Thoracic aorta (tissue), 2 donors: ENCODE data around the gene CREB3L4. TPM values are rescaled to one million over a fixed set of nuclear protein-coding genes. Genes with fewer than 3 reads are reported as not detected.

Source experiments
- ATAC-seq: fragments of 150-250 bp; one replicate; pipeline ENCODE4 v1.8.0; 2017; ENCODE audit warnings: low read depth; ENCODE audit not compliant: insufficient number of reproducible peaks, low FRiP score
- DNase-seq: peaks from one replicate; pipeline ENCODE4 v3.0.0-alpha.2; 2020; ENCODE audit warnings: low spot score
- H3K27ac ChIP-seq, 2 donors: fragments of 200-600 bp; sonication (generic); 1 replicate in 1 of 2; 2 replicates in 1 of 2; pipeline ENCODE4 v1.5.1; 2016; ENCODE audit warnings: mild to moderate bottlenecking in 2 of 2, moderate library complexity in 2 of 2
- H3K27me3 ChIP-seq: fragments of 200-600 bp; sonication (generic); replicated peaks from 2 replicates; pipeline ENCODE4 v1.6.0; 2016; ENCODE audit warnings: mild to moderate bottlenecking; ENCODE audit not compliant: insufficient read depth
- H3K36me3 ChIP-seq: fragments of 200-600 bp; sonication (generic); one replicate; pipeline ENCODE4 v1.5.1; 2016
- H3K4me1 ChIP-seq, 2 donors: fragments of 200-600 bp; sonication (generic); 1 replicate in 1 of 2; 2 replicates in 1 of 2; pipeline versions ENCODE4 v1.5.1 to v1.6.0; 2016; ENCODE audit warnings: low read depth in 2 of 2, mild to moderate bottlenecking in 1 of 2; ENCODE audit not compliant: control insufficient read depth in 1 of 2
- H3K4me3 ChIP-seq: fragments of 200-600 bp; sonication (generic); 2 replicates; pipeline ENCODE4 v1.5.1; 2016; ENCODE audit warnings: mild to moderate bottlenecking
- H3K9me3 ChIP-seq: fragments of 200-600 bp; sonication (generic); 2 replicates; pipeline ENCODE4 v1.5.1; 2016
- total RNA-seq, 2 donors: library from RNA; depleted of rRNA; stranded (reverse); fragments of >200 nt; gene quantifications; one replicate each; pipeline versions ENCODE4 v1.1.0 to v1.2.3, GENCODE V29; 2016
- TF ChIP-seq, protein P1 (sequence below): fragments of 200-600 bp; sonication (generic); IDR thresholded peaks from one replicate; pipeline ENCODE4 v1.5.1; 2019; ENCODE audit warnings: antibody characterized with exemption

CREB3L4 gene
- total RNA-seq, 2 donors from 2014 or later: 3.2 to 11.1 TPM

DNA sequence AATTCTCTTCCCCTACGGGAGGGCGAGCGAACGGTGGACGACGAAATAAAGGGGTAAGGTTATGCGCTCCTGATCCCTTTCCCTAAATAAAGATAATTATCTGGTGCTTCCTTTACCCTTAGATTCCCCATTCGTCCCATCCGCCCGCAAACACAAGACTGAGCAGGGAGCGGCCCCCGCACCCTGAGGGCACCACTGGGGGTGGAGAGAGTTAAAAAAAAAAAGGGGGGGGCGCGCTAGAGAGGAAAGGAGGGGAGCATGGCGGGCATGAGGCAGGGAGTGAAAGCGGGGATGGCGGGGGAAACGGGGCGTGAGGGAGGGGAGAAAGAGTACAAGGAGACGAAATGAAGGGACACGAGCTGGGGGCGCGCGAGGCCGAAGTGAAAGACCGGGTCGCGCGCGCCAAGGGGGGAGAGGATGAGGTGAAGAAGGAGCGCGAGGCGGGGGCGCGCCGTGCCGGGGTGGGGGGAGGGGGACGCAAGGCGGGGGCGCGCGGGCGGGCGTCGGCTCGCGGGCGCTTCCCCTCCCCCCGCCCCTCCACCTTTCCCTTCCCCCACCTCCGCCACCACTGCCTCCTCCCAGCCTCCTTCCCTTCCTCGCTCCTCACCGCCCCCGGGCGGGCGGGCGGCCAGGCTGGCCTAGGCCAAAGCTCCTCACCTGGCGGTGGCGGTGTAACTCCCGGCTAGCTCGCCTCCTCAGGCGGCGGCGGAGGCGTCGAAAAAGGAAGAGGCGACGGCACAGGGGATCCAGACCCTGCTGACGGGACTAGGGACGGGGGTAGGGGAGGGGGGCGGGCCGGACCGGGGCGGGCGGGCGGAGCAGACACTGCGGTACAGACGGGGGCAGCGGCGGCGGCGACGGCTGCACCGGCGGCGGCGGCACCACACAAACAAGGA is 45.4 kb upstream of the CREB3L4 start:
- no peaks in the 10 kb centered on the region for H3K36me3 ChIP-seq
- no peaks in the 10 kb centered on the region for H3K27me3 ChIP-seq
- H3K9me3 ChIP-seq: no peaks in the 10 kb centered on the region
- peak overlapping the region; percentile 81 to 87 for H3K27ac ChIP-seq
- ATAC-seq (no peak), DNase-seq (no peak)
- peak overlapping the region; percentile 76 for H3K4me3 ChIP-seq
- TF ChIP-seq, protein P1, sequence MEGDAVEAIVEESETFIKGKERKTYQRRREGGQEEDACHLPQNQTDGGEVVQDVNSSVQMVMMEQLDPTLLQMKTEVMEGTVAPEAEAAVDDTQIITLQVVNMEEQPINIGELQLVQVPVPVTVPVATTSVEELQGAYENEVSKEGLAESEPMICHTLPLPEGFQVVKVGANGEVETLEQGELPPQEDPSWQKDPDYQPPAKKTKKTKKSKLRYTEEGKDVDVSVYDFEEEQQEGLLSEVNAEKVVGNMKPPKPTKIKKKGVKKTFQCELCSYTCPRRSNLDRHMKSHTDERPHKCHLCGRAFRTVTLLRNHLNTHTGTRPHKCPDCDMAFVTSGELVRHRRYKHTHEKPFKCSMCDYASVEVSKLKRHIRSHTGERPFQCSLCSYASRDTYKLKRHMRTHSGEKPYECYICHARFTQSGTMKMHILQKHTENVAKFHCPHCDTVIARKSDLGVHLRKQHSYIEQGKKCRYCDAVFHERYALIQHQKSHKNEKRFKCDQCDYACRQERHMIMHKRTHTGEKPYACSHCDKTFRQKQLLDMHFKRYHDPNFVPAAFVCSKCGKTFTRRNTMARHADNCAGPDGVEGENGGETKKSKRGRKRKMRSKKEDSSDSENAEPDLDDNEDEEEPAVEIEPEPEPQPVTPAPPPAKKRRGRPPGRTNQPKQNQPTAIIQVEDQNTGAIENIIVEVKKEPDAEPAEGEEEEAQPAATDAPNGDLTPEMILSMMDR: no peak
- peaks cover 31 to 34% of the 10 kb centered on the region in 2 donors for H3K4me1 ChIP-seq

DNA sequence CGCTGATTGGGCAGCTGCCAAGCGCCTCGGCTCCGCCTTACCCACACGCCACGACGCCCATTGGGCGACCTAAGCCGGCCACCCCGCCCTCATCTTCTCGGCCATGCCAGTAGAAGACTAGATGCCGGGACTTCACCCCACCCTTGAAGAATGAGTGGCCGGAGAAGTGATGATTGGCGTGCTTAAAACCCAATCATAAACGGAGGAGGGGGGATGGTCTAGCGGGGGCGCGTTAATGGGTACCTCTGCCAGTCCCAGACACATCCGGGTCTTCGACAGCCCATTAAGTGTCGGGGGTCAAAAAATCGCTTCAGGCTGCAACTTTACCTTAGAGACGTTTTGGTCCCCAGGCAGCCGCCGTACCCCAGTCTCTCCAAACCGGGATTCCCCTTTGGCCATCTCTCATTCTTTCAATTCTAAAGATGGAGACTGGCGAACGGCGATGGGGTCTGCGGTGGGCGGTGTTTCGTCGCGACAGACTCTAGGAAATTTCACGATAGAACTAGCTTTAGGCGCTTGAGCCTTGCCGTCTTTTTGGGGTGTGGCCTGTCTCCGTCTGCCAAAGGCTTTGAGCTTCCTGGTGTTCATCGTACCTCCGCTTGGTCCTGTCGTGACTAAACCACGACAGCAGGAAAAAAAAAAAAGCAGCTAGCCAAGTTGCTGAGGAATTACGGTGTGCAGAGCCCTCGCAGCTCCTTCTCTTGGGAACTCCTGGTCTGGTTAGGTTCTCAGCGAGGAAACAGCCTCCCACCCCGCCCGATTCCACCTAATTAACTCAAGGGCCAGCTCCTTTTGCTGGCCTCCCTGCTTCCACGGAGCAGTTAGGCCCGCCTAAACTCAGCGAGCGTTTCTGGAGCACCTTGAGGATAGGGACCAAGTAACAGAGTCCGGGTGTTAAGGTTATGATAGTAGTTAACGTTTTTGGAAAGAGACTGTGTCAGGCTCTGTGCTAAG is 44.5 kb upstream of the CREB3L4 start, which contains the start of gene GATAD2B:
GATAD2B (minus strand) TSS at position 1 of the 954 bp plus-strand sequence. CDS start 94,625 bp downstream, outside the sequence.
- peaks cover 26 to 31% of the 10 kb centered on the region in 2 donors for H3K4me1 ChIP-seq
- H3K9me3 ChIP-seq: no peaks in the 10 kb centered on the region
- no peaks in the 10 kb centered on the region for H3K27me3 ChIP-seq
- TF ChIP-seq, protein P1: no peak
- peak within 1 kb of the TSS; percentile 81 to 87 for H3K27ac ChIP-seq
- H3K4me3 ChIP-seq: peak within 1 kb of the TSS; percentile 76
- peak; percentile 99 for ATAC-seq
- H3K36me3 ChIP-seq: no peaks in the 10 kb centered on the region
- DNase-seq: peak; percentile 98

- H3K36me3 ChIP-seq: peaks cover 9% of the 10 kb centered on the region
- no peak for ATAC-seq
- no peak overlapping the region for H3K27ac ChIP-seq
- no peaks in the 10 kb centered on the region for H3K27me3 ChIP-seq
- no peak overlapping the region for H3K4me3 ChIP-seq
- TF ChIP-seq, protein P1: no peak
- H3K4me1 ChIP-seq: peaks cover 8 to 12% of the 10 kb centered on the region in 2 donors
- no peaks in the 10 kb centered on the region for H3K9me3 ChIP-seq
- no peak for DNase-seq
Observed at GRCh38 chr1:153926405-153926804, 41.3 kb upstream of the CREB3L4 start.

- no peak for ATAC-seq
Observed at GRCh38 chr1:153928245-153928644, 39.5 kb upstream of the CREB3L4 start.

More at GRCh38 chr1:153928245-153928644, 39.5 kb upstream of the CREB3L4 start:
- Histone ChIP-seq H3K4me1 (peaks cover 5 to 8% of the 10 kb centered on the region in 2 donors), H3K27ac (no peak overlapping the region), H3K4me3 (no peak overlapping the region), H3K27me3 (no peaks in the 10 kb centered on the region), H3K9me3 (no peaks in the 10 kb centered on the region), H3K36me3 (peaks cover 21% of the 10 kb centered on the region)
- DNase-seq: no peak
- TF ChIP-seq, protein P1: no peak
